Pancreas (tissue), 10 donors: ENCODE measurements around the gene GFPT1. TPM values are rescaled to one million over a fixed set of nuclear protein-coding genes. Genes with fewer than 3 reads are reported as not detected.
"Not testable (repeated sequence)": the region's sequence is repeated elsewhere in the genome, so short reads cannot be mapped to it uniquely, and the experiment has no call there.

Source experiments
- ATAC-seq, 4 donors: fragments of 200-7000 bp; cut with Tn5 transposase; one replicate each; pipeline versions ENCODE4 v1.8.0 to v1.9.1; 2020; ENCODE audit warnings: mild to moderate bottlenecking in 4 of 4, moderate library complexity in 4 of 4
- DNase-seq, 6 donors: peaks; one replicate each; pipeline ENCODE4 v3.0.0-alpha.2; 2020
- FAIRE-seq: peaks from 2 replicates; lab custom pipeline; 2012; peaks lifted over from hg19 to GRCh38; lab: Jason Lieb, UNC
- H3K27ac ChIP-seq, 4 donors: fragments of 200-600 bp; sonication (generic); 1 replicate in 3 of 4; 2 replicates in 1 of 4; pipeline versions ENCODE4 v1.5.0 to v1.8.0; 2020
- H3K27me3 ChIP-seq, 4 donors: fragments of 200-600 bp; one replicate each; pipeline ENCODE4 v1.8.0; 2021
- H3K36me3 ChIP-seq, 3 donors: fragments of 200-600 bp; sonication (generic) in 1 of 3; one replicate each; pipeline versions ENCODE4 v1.5.0 to v1.8.0; 2020 to 2021
- H3K4me1 ChIP-seq, 3 donors: fragments of 200-600 bp; one replicate each; pipeline ENCODE4 v1.8.0; 2021
- H3K4me3 ChIP-seq, 4 donors: fragments of 200-600 bp; sonication (generic) in 2 of 4; one replicate each; pipeline versions ENCODE4 v1.5.0 to v1.8.0; 2020 to 2021
- H3K9me3 ChIP-seq, 4 donors: fragments of 200-600 bp; one replicate each; pipeline ENCODE4 v1.8.0; 2021
- CTCF ChIP-seq, 4 donors: fragments of 200-600 bp; sonication (generic) in 3 of 4; IDR thresholded peaks; one replicate each; pipeline versions ENCODE4 v1.5.0 to v1.8.0; 2021; ENCODE audit warnings: antibody characterized with exemption in 4 of 4
- WGBS, 2 donors: extraction: QIAGEN DNeasy Blood & Tissue Kit; methylation state at CpG; one replicate each; pipeline ENCODE4 v1.1.7; 2013; 5-methylcytosine and 5-hydroxymethylcytosine counted together
- intact Hi-C, 3 donors: fragments of 100-400 bp; cut with DNase I; formaldehyde crosslinking; loops; one replicate each; pipeline versions ENCODE4 v1.11.1 to v1.14.2; 2022
- polyA plus RNA-seq, 2 donors: library from polyadenylated mRNA; stranded (reverse); fragments of 200-250 nt; gene quantifications; one replicate each; pipeline ENCODE4 v1.2.3, GENCODE V29; 2013
- total RNA-seq, 6 donors: library from RNA; stranded (reverse); fragmentation: NEBNext Ultra II Directional in 4 of 6; extraction: Animal tissue kit (Norgen Biotek cat#: 25700) in 4 of 6; gene quantifications; one replicate each; pipeline versions ENCODE4 v1.2.1 to v1.2.4, GENCODE V29; 2021 to 2023
- donor health status: healthy with polysubstance abuse.
- donor health status: DM: no; HTN: no; CAD: no; lungs with moderate emphysema.
- donor health status: DM: no; HTN: no; CAD: no.
- donor health status: control.
- donor health status: control.
- donor health status: Bipolar disorder and iron deficiency.
- donor health status: DM: yes; HTN: yes; CAD: no.
- donor health status: DM: no; HTN: no; CAD: no.
- donor health status: DM: no; HTN: no; CAD: no.
- donor health status: DM: yes; HTN: yes; CAD: no.

GFPT1 gene
- total and polyA plus RNA-seq, 8 donors = 7.8 to 78.0 (median 40.2) TPM

- H3K27ac ChIP-seq = no peak overlapping the region
- 72 to 79% methylated on average over 3 of the region's 3 CpGs for WGBS, 2 donors
- ATAC-seq = no peak
- no peak for TF ChIP-seq CTCF (IDR thresholded peaks at IDR 0.05)
- intact Hi-C loops = no loop called here
- DNase-seq = no peak
- no peaks in the 10 kb centered on the region for H3K27me3 ChIP-seq
- no peaks in the 10 kb centered on the region for H3K9me3 ChIP-seq
- no peak for FAIRE-seq
- no peak overlapping the region for H3K4me3 ChIP-seq
- peaks cover 10 to 93% (median 24%) of the 10 kb centered on the region in 3 donors for H3K36me3 ChIP-seq
- H3K4me1 ChIP-seq = no peaks in the 10 kb centered on the region
Measured at GRCh38 chr2:69358914-69359313, 28.1 kb downstream of the GFPT1 start.

GRCh38 chr2:69356471-69356870 is 30.6 kb downstream of the GFPT1 start:
- Histone ChIP-seq H3K27ac (no peak overlapping the region), H3K27me3 (no peaks in the 10 kb centered on the region), H3K4me1 (no peaks in the 10 kb centered on the region), H3K9me3 (no peaks in the 10 kb centered on the region), H3K4me3 (no peak overlapping the region), H3K36me3 (peaks cover 0 to 79% (median 16%) of the 10 kb centered on the region in 3 donors)
- DNase-seq = no peak
- peak in 1 of 4 donors; percentile 34 for ATAC-seq
- no peak for FAIRE-seq
- intact Hi-C loops = no loop called here
- WGBS, 2 donors = 77 to 79% methylated on average over 5 of the region's 5 CpGs
- no peak for TF ChIP-seq CTCF (IDR thresholded peaks at IDR 0.05)

GRCh38 chr2:69354976-69355375 is 32.1 kb downstream of the GFPT1 start:
- H3K27ac ChIP-seq, H3K27me3 ChIP-seq, intact Hi-C loops, FAIRE-seq, DNase-seq, H3K4me1 ChIP-seq, H3K4me3 ChIP-seq, ATAC-seq, H3K9me3 ChIP-seq: not testable (repeated sequence)
- peaks cover 0 to 76% (median 17%) of the 10 kb centered on the region in 3 donors for H3K36me3 ChIP-seq
- 71 to 72% methylated on average over 3 of the region's 3 CpGs for WGBS, 2 donors

DNA sequence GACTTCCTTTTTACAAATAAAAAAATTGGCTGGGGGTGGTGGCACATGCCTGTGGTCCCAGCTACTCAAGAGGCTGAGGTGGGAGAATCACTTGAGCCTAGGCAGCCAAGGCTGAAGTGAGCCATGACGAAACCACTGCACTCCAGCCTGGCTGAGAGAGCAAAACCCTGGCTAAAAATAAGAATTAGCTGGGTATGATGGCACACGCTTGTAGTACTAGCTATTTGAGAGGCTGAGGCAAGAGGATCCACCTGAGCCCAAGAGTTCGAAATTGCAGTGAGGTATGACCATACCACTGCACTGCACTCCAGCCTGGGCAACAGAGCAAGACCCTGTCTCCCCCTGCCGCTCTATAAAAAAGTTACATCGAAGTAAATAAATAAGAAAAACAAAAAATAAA is 33.7 kb downstream of the GFPT1 start:
- TF ChIP-seq CTCF (IDR thresholded peaks at IDR 0.05) = no peak
- no peak overlapping the region for H3K27ac ChIP-seq
- no peaks in the 10 kb centered on the region for H3K9me3 ChIP-seq
- FAIRE-seq (no peak), ATAC-seq (no peak), DNase-seq (no peak)
- H3K36me3 ChIP-seq = peaks cover 0 to 76% (median 29%) of the 10 kb centered on the region in 3 donors
- WGBS, 2 donors = 95 to 98% methylated on average over 5 of the region's 5 CpGs
- no peaks in the 10 kb centered on the region for H3K27me3 ChIP-seq
- no peaks in the 10 kb centered on the region for H3K4me1 ChIP-seq
- no peak overlapping the region for H3K4me3 ChIP-seq
- intact Hi-C loops = no loop called here

- intact Hi-C loops = no loop called here
- H3K36me3 ChIP-seq = peaks cover 7 to 76% (median 35%) of the 10 kb centered on the region in 3 donors
- no peak for FAIRE-seq
Measured at GRCh38 chr2:69348781-69349180, 38.2 kb downstream of the GFPT1 start.

More at GRCh38 chr2:69348781-69349180, 38.2 kb downstream of the GFPT1 start:
- Histone ChIP-seq H3K4me3 (no peak overlapping the region), H3K27ac (no peak overlapping the region), H3K4me1 (no peaks in the 10 kb centered on the region), H3K9me3 (no peaks in the 10 kb centered on the region), H3K27me3 (no peaks in the 10 kb centered on the region)
- ATAC-seq (no peak), DNase-seq (no peak)
- no peak for TF ChIP-seq CTCF (IDR thresholded peaks at IDR 0.05)
- WGBS, 2 donors = 94% methylated on average over 1 of the region's 1 CpG
